Measurements from ENCODE around the gene PCYOX1L.

PCYOX1L gene, protein sequence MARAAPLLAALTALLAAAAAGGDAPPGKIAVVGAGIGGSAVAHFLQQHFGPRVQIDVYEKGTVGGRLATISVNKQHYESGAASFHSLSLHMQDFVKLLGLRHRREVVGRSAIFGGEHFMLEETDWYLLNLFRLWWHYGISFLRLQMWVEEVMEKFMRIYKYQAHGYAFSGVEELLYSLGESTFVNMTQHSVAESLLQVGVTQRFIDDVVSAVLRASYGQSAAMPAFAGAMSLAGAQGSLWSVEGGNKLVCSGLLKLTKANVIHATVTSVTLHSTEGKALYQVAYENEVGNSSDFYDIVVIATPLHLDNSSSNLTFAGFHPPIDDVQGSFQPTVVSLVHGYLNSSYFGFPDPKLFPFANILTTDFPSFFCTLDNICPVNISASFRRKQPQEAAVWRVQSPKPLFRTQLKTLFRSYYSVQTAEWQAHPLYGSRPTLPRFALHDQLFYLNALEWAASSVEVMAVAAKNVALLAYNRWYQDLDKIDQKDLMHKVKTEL

GRCh38 chr5:149357370-149358293 lies at the start of gene PCYOX1L:
PCYOX1L (plus strand) TSS chr5:149358046; CDS start chr5:149358069, 23 bp downstream.
- DNase-seq (ENCODE audit: low read depth) = peak; percentile 91

DNA sequence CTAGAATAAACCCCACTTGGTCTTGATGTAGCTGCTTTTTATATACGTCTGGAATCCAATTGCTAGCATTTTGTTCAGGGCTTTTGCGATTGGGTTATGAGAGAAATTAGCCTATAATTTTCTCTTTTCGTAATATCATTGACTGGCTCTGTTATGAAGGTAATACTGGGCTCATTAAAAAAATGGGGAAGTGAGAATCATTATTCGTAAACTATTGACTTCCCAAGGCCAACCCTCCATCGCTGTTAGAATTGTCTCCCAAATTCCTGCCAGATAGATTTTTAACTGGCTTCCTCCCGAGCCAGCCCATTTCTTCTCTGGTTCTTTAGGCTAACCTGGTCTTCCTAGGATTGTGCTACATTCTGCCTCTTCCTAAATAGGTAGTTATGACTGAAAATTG lies 48.5 kb upstream of the PCYOX1L start:
- no peak for DNase-seq (ENCODE audit: low read depth)

- no peak for DNase-seq (ENCODE audit: low read depth)
These were observed 47.4 kb upstream of the PCYOX1L start for GRCh38 chr5:149310488-149310887.

- no peak for DNase-seq (ENCODE audit: low read depth)
These were observed 46.7 kb upstream of the PCYOX1L start for GRCh38 chr5:149310947-149311658.

- no peak for DNase-seq (ENCODE audit: low read depth)
These were observed 44.5 kb upstream of the PCYOX1L start for GRCh38 chr5:149313151-149313841.

DNA sequence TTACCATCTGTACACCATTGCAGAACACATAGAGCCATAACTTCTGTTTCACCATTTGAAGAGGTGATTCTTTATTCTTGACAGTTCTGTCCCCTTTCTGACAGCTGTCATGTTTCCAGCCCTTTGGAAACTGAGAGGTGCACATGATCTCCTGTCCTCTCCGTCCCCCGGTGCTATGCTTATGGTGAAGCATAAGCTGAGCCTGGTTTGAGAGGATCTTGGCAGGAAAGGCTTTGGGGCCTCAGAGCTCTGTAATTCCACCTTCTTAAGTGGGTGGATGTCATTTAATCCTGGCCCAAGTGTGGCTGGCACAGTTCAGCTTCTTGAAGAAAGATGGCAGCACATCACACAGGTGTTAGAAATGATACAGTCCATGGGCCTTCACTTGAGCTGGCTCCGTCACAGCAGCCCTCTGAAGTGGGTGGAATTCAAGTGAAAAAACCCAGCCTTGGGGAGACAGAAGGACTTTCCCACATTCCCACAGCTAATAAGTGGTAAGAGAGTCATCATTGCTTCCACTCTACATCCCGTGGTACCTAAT lies 43.2 kb upstream of the PCYOX1L start:
- DNase-seq (ENCODE audit: low read depth) = no peak

DNA sequence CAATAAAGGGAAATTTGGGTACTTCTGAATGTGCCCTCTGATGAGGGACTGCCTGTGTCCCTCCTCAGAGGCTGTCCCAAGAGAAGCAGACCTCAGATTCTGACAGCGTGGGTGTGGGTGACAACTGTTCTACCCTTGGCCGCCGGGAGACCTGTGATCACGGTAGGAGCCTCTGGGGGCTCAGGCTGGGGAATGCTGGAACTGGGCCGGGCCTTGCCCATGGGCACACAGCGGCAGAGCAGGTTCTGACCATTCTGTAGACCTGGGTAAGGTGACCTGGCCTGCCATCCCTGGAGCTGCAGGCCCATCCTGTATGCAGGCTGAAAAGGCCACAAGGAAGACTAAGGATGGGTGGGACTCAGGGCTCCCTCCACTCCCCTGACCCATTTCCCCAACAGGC lies 42.1 kb upstream of the PCYOX1L start:
- DNase-seq (ENCODE audit: low read depth) = no peak

DNA sequence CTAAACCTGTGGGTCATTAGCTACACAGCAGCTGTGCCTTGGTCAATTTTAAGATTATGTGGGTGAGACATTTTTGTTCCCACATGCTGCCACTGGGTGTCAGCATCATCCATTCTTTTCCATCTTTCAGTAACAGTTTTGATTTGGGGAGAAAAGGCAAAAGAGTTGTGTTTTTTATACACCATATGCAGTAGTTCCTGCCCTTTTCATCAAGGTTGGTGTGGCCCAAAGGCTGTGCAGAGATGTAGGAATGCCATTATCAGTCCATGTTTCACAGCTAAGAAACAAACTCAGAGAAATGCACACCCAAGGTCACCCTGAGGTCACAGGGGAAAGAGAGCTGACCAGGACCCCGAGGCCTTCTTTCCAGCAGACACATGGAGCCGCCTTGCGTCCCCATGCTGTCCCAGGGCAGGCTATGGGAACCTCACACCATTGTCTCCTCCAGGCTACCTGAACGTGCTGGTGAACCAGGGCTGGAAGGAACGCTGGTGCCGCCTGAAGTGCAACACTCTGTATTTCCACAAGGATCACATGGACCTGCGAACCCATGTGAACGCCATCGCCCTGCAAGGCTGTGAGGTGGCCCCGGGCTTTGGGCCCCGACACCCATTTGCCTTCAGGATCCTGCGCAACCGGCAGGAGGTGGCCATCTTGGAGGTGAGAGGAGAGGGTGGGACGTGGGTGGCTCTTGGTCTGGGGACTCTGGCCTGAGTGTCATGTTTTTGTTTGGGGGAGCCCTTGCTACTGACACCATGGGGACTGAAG lies 40.4 kb upstream of the PCYOX1L start:
- no peak for DNase-seq (ENCODE audit: low read depth)

GRCh38 chr5:149319174-149319573 lies 38.7 kb upstream of the PCYOX1L start:
- DNase-seq (ENCODE audit: low read depth) = no peak

DNA sequence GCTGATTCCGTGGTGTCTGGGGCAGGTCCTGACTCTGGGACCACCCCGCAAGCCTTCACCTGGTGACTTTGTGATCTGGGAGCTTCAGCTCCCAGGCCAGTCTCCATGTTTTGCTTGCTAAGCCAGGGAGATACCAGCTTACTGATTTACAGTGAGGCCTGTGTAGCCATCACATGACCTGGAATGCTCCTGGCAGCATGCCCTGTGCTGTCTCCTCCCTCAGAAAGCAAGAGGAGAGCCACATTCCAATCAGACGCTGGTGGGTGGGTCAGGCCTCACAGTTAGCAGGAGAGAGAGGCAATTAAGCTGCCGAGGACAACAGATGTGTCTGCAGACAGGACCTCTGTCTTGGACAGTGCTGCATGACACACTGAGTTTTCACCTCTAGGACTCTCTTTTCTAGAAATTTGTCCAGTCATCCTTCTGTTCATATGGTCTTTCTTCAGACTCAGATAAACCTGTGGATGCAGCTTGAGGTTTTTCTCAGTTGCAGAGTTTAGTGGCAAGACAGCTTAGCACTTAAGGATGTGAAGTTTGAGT lies 37.0 kb upstream of the PCYOX1L start:
- no peak for DNase-seq (ENCODE audit: low read depth)

GRCh38 chr5:149322518-149322917 lies 35.3 kb upstream of the PCYOX1L start:
- no peak for DNase-seq (ENCODE audit: low read depth)

DNA sequence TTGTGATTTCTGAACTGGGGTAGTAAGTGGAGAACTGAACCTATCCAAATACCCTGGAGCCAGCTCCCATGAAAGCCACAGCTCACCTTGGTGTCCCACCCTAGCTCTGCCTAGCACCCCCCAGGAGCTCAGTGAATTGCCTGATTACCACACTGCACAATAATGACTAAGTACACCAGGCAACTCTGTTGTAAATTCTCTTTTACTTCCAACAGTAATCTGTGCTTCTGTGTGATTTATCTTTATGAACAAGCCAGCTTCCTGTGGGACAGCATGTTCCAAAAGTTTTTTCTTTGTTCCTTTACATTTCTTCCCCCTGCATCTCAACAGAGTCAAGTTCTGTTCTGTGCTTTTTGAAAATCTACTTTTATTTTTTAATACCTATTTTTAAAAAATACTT lies 34.6 kb upstream of the PCYOX1L start:
- no peak for DNase-seq (ENCODE audit: low read depth)

GRCh38 chr5:149323621-149324205 lies 34.1 kb upstream of the PCYOX1L start:
- DNase-seq (ENCODE audit: low read depth) = no peak

DNA sequence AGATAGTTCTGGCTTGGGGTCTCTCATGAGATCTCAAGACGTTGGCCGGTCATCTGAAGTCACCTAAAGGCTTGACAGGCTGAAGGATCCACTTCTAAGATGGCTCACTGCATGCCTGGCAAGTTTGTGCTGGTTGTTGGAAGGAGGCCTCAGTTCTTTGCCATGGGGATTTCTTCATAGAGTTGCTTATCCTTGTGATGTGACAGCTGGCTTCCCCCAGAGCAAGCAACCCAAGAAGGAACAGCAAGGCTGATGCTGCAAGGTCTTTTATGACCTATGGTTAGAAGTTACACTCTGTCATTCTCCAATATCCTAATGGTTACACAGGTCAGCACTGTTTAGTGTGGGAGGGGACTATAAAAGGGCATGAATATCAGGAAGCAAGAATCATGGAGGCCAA lies 33.2 kb upstream of the PCYOX1L start:
- no peak for DNase-seq (ENCODE audit: low read depth)

- no peak for DNase-seq (ENCODE audit: low read depth)
These were observed 32.6 kb upstream of the PCYOX1L start for GRCh38 chr5:149325166-149325735.

- DNase-seq (ENCODE audit: low read depth) = no peak
These were observed 32.0 kb upstream of the PCYOX1L start for GRCh38 chr5:149325894-149326293.

- no peak for DNase-seq (ENCODE audit: low read depth)
These were observed 31.2 kb upstream of the PCYOX1L start for GRCh38 chr5:149326611-149327010.

DNA sequence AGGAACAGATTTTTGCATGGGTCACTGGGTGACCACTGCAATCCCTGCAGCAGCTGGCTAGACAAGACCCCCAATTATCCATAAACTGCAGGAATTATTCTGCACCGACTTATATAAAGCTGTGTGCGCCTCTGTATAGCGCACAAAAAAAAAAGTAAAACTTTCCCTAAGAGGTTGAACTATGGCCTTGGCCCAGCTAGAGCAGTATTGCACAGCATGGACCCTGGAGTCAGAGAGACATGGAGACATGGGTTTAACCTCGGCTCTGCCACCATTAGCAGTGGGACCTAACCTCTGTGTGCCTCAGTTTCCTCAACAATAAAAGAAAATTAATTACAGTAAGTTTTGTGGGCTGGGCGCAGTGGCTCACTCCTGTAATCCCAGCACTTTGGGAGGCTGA lies 29.7 kb upstream of the PCYOX1L start:
- no peak for DNase-seq (ENCODE audit: low read depth)

GRCh38 chr5:149333711-149334443 lies 24.0 kb upstream of the PCYOX1L start:
- no peak for DNase-seq (ENCODE audit: low read depth)

Measured in stimulated activated CD8-positive, alpha-beta memory T cell treated with anti-CD3 and anti-CD28 coated beads, Interleukin-15, amount 100 ng/mL, for 24 hours (primary cell).